Hematopoietic multipotent progenitor cell treated with erythropoietin and hydrocortisone succinate and interleukin-3 and kit ligand, for 17 days (in vitro differentiated cells): ENCODE measurements around the gene SVIL.
"Not testable (repeated sequence)": the region's sequence is repeated elsewhere in the genome, so short reads cannot be mapped to it uniquely, and the experiment has no call there.

Source experiments
- DNase-seq: peaks from one replicate; pipeline ENCODE4 v3.0.0-alpha.2; 2015; ENCODE audit warnings: low spot score

Gene SVIL

DNA sequence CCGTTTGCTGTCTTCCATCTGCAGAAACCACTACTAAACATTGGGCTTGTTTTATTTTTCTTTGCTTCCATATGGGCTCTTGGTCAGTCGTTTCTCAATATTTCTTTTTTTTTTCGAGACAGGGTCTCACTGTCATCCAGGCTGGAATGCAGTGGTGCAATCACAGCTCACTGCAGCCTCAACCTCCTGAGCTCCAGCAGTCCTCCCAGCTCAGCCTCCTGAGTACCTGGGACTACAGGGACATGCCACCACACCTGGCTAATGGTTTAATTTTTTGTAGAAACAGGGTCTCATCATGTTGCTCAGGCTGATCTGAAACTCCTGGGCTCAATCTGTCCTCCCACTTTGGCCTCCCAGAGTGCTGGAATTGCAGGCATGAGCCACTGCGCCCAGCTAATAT is 182.8 kb downstream of the SVIL start:
- no peak for DNase-seq

DNA sequence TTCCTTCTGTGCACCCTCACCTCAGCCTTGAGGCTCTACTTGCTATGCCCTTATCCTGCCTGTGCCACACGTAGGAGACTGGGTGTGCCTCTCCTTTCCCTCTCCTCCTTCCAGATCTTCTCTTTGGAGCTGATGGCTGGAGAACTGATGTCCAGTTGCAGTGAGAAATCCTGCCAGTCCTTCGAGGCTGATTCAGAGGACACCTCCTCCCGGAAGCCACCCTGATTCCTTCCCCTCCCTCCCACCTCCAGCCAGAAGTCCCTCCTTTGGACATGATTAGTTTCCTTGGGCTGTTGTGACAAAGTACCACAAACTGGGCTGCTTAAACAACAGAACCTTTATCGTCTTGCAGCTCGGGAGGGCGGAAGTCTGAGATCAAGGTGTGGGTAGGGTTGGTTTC is 184.4 kb downstream of the SVIL start:
- no peak for DNase-seq

DNA sequence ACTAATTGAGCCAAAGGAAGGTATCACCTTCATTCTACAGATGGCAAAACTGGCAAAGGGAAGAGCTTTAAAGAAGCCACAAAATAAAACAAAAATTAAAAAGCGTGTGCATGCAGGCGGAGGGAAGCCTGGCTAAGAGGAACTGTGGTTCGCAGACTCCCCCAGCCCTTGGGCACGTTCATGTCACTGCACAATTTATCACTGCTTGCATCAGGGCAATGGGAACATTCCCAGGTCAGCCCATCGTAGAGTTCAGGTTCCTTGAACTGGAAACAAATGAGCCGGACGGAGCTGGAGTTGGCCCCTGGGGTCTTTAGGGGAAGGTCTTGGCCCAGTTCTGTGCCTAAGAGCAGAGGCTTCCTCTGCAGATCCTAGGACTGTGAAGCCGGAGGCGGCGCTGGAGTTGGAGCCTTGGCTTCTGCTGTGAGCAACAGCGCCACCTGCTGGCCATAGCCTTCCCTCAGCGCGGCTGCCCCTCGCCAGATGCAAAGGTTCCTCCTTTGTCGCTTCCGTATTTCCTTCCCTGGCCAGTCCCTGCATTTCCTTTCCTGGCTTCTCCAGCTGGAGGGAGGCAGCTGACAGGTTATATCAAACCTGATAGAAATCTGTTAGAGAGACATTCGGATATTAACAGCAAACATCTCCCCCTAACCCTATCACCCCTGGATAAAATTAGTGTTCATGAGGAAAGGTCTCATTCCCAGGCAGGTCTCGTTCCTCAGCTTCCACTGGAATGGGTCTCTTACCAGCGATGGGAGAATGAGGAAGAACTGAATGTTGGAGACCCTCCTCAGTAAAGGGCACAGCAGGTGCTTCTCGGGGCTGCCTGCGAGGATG is 185.8 kb downstream of the SVIL start:
- DNase-seq: peak; percentile 68

DNA sequence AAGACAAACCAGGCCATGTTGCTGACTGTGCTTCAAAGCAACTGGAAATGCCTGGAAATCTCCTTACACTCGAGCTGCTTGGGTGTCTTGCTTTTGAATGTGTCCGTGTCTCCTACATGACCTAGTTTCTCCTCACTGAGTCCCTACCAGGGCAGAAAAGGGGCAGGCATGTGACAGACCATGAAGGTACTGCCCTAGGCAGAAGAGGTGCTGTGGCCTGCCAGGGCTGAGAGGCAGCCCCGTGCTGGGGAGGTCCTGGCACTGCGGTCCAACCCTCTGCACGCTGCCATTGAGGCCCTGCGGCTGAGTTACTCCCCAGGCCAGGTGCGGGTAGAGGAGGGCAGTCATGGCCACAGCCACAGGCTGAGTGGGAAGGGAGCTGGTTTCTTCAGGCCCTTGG is 186.6 kb downstream of the SVIL start:
- no peak for DNase-seq

DNA sequence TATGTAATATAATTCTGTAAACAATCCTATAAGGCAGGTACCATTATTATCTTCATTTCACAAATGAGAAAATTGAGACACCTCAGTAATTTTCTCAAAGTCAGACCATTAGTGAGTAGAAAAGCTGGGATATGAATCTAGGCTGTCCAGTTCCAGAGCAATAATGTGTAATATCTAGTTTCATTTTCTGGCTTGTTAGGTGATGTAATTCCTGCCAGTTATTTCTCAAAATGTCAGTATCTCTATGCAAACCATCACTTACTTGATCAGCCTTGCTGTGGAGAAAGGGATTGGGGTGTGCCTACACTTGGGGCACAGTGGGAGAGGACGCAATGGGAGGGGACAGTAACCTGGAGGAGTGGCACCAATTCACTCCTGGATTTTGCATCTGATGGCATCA is 188.4 kb downstream of the SVIL start:
- DNase-seq: no peak

DNA sequence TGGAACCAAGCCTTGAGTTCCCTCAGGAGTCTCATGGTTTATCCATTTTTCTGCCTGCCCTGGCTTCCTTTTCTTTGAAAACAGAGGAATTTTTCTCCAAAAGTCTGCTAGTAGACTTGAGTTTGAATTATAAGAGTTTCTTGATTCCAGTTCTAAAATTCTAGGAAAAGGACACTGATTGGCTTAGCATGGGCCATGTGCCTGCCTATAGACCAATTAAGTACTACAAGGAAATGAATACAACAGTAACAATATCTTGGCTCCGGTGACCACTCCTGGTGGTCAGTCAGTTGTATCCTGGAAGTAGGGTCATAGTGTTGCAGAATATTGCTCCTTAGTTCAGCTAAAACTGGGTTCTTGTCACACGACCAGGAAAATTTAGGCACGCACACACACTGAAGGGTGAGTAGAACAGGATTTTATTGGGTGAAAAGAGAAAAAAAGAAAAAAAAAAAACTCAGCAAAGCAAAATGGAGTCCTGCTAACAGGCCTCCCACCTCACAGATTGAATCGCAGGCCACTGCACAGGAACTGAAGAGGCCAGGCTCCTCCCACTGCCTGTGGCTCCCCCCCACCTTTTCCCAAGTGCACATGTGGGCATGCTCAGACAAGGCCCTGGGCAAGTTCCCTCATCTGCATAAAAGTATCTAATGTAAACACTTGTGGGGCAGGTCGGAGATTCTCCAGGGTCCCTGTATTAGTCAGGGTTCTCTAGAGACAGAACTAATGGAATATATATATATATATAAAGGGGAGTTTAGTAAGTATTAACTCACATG is 190.8 kb downstream of the SVIL start:
- DNase-seq: no peak

DNA sequence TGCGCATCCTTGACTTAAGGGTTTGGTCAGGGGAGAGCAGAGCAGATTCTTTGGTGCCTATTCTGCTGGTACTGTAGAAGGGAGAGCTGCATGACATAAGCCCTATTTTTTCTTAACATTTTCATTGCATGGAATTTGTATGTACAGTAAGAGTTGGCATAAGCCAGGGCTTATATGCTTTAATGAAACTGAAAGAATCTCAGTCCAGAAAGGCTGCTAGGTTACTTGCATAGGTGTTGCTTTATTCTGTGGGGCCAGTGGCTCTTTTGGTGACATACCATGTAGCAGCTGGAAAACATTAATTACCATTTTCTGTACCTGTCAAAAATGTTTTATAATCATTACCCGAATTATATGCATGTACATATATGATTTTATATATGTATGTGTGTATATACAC is 193.8 kb downstream of the SVIL start:
- no peak for DNase-seq

DNA sequence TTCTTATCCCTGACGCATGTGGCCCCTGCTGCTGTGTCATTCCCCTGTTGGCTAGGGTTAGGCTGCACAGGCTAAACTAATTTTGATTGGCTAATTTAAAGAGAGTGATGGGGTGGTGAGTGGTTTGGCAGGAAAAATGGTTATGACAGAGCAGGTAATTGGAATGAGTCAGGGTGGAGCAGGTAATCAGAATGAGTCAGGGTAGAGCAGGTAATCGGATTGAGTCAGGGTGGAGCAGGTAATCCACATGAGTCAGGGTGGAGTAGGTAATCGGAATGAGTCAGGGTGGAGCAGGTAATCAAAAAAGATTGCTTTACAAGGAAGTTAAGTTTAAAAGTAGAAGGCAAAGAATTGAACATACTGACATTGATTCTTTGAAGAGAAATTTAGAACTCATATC is 195.8 kb downstream of the SVIL start:
- DNase-seq: not testable (repeated sequence)

DNA sequence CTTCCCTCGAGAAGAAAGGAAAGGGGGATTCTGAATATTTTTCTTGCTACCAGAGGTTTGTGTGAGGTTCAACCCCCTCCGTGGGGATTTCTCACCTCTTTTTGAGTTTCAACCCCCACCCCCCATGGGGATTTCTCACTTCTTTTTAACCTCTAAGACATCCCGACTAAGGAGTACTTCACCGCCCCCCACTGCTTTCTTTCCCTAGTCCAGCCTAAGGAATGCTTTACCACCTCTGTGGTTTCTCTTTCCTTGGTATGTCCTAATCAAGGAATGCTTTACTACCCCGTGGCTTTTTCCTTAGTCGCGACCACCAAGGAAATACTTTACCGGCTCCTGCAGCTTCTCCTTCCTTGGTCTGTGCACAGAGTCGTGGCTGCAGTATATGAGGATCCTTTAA is 196.5 kb downstream of the SVIL start:
- DNase-seq: no peak

DNA sequence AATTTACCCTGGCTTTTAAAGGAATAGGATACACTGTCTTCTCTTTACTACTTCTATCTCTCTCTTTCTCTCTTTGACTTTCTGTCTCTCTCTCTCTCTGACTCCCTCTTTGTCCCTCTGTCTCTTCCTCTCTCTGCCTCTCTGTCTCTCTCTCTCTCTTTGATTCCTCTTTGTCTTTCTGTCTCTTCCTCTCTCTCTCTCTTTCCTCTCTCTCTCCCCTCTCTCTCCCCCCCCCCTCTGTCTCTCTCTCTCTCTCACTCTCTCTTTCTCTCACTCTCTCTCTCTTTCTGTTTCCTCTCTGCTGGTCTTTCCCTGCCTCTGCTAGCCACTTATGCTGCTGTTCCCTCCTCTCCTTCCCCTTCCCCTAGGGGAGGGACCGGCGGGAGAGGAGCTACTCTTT is 196.9 kb downstream of the SVIL start:
- DNase-seq: no peak

DNA sequence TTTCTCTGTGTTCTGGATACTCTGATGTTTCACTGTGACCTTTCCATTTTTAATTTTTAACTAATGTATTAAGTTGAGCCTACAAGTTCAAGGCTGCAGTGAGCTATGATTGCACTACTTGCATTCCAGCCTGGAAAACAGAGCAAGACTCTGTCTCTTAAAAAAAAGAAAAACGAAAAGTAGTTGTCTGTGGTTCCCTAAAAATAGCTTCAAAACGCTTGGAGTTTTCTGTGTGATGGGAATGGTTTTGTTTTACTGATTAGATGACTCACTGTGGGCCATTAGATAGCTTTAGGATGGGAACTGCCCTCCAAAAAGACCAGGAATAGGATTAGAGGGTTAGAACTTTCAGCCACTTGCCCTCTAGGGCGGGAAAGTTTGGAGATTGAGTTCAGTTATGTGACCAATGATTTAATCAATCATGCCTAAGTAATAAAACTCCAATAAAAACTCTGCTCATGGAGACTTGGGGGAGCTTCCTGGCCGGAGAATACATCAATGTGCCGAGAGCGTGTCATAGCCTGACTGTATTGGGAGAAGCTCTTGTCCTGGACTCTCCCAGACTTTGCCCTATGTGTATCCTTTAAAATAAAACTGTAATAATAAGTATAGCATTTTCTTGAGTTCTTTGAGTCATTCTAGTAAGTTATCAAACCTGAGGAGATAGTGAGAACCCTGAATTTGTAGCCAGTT is 198.8 kb downstream of the SVIL start:
- DNase-seq: no peak

DNA sequence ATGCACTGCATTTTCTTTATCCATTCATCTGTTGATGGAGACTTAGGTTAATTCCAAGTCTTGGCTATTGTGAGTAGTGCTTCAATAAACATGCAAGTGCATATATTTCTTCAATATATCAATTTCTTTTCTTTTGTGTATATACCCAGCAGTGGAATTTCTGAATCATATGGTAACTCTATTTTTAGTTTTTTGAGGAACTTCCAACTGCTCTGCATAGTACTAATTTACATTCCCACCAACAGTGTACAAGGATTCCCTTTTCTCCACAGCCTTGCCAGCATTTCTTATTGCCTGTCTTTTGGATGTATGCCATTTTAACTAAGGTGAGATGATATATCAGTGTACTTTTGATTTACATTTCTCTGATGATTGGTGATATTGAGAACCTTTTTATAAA is 200.7 kb downstream of the SVIL start:
- DNase-seq: no peak

DNA sequence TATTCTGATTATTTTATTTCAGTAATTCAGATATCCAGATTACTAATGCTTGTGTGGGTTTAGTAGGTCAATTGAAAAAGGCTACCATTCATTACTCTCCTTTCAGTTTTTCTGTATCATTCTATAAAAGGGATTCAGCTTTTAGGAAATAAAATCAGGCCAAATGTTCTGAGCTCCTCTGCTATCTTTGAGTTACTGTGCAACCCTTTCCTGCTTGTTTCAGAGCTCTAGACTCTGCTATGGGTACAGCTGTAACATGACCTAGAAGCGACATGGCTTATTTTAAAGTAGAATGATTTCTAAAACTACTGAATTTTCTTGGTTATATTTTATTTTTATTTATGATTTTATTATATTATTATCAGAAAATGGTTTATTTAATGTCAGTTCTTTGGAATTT is 203.1 kb downstream of the SVIL start:
- no peak for DNase-seq

DNA sequence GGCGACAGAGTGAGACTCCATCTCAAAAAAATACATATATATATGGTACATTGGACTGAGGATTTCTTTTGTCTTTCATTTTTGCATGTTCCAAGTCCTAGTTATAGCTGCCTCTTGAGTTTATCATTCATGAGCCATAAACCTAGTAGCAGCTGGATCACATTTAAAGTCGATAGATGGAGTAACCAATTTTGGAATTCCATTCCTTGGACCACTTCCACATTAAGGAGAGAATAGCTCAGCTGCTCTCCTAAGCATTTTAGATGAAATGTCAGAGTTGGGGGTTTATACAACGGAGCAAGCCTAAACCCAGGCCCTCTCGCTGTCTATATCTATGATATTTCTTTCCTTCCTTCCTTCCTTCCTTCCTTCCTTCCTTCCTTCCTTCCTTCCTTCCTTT is 204.7 kb downstream of the SVIL start:
- no peak for DNase-seq

DNA sequence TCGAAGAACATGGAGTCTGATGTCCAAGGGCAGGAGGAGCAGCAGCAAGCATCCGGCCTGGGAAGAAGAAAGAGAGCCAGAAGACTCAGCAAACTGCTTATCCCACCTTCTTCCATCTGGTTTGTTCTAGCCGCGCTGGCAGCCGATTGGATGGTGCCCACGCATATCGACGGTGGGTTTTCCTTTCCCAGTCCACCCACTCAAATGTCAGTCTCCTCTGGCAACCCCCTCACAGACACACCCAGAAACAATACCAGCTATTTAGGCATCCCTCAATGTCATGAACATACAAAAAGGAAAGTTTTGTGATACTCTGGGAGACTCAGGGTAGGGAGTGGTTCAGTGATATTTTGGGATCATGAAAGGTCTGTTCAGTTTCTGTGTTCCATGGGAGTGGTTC is 206.3 kb downstream of the SVIL start:
- no peak for DNase-seq

DNA sequence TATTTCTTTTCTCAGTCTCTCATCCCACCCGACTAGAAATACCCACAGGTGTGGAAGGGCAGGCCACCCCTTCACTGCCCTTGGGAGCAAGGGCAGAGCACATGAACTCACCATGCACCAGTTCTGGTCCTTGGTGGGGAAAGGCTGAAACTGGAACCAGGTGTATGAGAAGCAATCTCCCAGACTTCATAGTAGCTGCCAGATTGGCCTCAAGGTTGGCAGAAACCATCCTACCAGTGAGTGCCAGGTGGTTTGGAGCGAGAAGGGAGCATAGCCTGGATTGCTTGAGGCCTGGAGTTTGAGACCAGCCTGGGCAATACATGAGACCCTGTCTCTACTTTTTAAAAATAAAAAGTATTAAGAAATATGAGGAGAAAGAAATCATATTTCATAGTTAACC is 207.1 kb downstream of the SVIL start:
- DNase-seq: no peak

DNA sequence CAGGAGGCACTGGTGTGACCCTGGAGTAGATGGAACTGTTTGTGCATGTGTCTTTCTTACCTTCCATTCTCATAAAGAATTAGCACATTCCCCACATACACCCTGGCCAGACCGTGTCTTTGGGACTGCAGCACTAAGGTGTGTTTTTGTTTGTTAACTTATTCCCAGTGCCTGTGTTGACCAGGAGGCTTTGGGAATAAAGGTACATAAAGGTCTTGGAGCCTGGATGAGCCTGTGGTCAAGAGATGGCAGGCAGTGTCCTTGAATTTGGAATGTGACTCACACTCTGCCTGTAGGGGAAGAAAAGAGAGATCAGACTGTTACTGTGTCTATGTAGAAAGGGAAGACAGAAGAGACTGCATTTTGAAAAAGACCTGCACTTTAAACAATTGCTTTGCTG is 208.4 kb downstream of the SVIL start:
- DNase-seq: no peak

DNA sequence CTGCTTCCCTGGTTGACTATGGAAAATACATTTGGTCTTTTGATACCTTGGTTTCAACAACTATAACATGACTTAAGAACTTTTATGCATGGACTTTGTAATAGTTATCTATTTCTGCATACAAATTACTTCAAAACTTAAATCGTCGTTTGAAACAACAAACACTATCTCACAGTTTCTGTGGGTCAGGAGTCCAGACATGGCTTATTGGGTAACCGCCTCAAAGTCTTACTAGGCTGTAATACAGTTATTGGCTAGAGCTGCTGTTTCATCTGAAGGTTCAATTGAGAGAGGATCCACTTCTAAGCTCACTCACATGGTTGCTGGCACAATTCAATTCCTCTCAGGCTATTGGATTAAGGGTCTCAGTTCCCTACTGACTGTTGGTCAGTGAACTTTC is 210.8 kb downstream of the SVIL start:
- no peak for DNase-seq

DNA sequence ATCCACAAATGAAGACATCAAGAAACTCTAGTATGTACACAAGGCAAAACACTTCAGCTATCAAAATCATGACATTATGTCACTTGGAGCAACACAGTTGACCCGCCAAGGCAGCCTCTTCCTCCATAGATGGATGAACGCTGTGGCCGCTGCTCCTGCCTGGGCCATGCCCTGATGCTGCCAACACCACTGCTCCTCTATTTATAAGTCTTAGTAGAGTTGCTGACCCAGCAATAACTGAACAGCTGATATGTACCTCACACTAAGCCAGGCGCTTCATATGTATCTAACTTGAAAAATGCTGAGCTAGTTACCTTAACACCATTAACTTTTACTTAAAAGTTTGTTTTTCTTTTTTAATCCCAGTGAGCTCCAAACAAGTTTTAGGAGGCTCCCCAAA is 214.0 kb downstream of the SVIL start:
- no peak for DNase-seq

DNA sequence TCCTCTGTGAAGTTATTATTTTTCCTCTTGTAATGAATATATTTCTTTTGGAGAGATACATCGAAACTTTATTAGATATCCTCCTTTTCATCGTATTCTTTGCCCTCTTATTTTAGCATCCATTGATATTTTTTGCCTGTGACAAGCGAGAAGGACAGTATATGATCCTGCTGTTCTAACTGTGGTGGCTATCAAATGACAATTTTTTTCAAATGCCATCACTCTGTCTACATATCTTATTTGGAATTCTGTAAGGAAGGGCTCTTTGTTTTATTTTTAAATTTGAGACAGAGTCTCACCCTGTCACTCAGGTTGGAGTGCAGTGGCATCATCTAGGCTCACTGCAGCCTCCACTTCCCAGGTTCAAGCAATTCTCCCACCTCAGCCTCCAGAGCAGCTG is 217.4 kb downstream of the SVIL start:
- DNase-seq: no peak

DNA sequence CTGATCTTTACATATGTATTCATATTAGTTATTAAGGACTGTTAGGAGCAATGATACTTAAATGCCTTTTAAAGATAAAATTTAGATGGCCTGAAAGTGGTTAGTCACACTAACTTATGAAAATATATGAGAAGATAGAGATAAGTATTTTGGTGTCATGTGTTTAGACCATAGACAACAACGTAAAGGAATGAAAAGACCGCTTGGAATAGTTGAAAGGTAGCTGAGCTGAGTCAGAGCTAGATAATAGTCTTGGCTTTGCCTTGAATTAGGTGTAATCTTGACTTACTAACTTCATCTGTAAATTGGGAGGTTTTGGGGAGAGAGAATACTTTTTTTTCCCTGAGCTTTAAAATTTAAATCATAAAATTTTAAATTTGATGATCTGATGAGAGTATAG is 218.9 kb downstream of the SVIL start:
- DNase-seq: no peak

DNA sequence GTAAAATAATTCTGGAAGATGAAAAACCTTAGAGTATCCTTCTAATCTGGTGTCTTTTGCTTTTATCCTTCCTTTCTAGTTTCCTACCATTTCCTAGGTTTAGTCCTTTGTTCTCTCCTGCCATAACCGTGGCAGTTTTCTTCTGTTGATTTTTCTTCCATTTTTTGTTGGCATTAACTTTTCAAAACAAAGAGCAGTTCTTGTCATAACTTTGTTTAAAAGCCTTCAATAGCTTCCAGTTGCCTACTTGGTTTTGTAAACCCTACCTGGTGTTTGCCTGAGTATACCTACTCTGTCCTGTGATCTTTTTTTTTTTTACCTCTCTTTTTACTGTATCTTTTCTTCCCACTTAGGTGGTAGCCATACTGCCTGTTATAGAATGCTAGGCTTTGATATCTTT is 220.3 kb downstream of the SVIL start:
- DNase-seq: no peak

DNA sequence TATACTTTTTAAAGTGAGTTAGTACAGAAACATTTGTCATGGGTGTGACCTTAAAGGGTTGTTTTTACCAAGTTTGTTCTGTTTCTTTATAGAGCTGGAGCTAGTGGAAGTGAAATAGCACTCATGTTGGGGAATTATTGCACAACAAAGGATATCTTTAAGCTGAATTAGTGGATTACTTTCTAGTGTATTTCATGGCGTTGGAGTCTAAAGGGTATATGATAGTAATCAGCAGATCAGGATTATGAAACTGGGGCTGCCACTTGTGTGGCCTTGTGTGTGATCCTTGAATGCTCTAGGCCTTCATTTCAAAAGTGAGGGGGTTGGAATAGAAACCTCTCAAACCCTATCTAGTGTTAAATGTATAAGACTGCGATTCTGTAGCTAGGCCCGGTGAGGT is 222.3 kb downstream of the SVIL start:
- no peak for DNase-seq
